HG03175 (cell line): Measurements from ENCODE around the gene BBOF1.
"Not testable (repeated sequence)": the region's sequence is repeated elsewhere in the genome, so short reads cannot be mapped to it uniquely, and the experiment has no call there.

Experiments used
- ATAC-seq: cut with Tn5 transposase; IDR thresholded peaks from one replicate; pipeline ENCODE4 v1.9.1; 2021; ENCODE audit warnings: mild to moderate bottlenecking, moderate library complexity; ENCODE audit not compliant: unreplicated experiment

The BBOF1 gene

GRCh38 chr14:74085047-74085637 is 66.0 kb downstream of the BBOF1 start:
- ATAC-seq, result no peak

DNA sequence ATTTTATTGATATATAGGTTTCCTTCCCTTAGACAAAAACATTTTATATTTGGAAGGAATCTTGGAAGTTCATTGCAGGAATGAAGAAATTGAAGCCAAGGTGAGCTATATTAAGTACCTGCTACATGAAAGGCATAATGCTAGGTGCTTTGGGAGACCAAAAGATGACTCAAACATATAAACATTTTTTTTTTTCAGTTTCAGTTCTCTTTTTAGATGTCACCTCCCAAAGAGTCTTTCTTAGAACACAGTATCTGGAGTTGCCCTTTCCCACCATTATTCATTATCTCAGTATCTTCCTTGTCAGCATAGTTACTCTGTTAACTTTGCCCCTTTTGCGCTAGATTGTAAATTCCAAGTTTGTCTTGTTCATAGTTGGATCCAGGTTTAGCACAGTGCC is 66.7 kb downstream of the BBOF1 start:
- ATAC-seq, result no peak

DNA sequence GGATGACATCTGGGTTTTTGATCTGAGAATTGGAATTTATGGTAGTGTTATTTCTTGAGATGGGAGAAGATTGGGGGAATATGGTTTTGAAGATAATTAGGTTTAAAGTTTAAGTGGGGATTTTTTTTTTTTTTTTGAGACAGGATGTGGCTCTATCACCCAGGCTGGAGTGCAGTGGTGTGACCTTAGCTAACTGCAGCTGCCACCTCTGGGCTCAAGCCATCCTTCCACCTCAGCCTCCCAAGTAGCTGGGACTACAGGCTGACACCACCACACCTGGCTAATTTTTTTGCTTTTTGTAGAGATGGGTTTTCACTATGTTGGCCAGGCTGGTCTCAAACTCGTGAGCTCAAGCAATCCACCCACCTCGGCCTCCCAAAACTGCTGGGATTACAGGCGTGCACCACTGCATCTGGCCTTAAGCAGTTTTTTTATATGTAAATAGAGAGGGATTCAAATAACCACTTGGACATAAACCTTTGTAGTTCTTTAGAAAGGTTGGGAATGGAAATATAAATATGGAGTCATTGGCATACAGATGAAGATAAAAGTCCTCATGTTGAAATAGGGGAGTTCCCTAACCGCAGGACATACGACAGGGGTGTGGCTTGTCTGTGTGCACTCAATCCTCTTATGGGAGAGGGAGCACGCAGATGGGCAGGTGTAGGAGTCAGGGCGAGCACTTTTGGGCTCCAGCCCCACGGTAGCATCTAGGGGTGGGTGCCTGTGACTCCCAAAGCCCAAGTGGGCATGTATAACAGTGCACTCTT is 70.3 kb downstream of the BBOF1 start:
- no peak for ATAC-seq

- no peak for ATAC-seq
These were observed 86.2 kb downstream of the BBOF1 start for GRCh38 chr14:74105381-74105780.

DNA sequence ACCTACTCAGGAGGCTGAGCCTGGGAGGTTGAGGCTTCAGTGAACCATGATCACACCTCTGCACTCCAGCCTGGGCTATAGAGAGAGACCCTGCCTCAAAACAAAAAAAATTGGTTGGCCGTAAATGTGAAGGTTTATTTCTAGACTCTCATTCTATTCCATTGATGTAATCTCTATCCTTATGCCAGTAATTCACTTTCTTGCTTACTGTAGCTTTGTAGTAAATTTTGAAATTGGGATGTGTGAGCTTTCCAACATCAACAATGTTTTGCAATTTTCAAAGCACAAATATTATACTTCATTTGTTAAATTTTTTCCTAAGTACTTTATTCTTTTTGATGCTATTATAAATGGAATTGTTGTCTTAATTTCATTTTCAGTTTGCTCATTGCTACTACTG is 90.2 kb downstream of the BBOF1 start:
- ATAC-seq, result no peak

- not testable (repeated sequence) for ATAC-seq
These were observed 92.5 kb downstream of the BBOF1 start for GRCh38 chr14:74111395-74112216.
